Common myeloid progenitor, CD34-positive (primary cell): ENCODE measurements around the gene ATP8B4.

Experiments
- CTCF ChIA-PET: fragments of 350-600 bp; sonication (Branson Sonifier 250); formaldehyde crosslinking; loops from one replicate; lab custom pipeline; 2021; ENCODE audit warnings: antibody characterized with exemption; lab: Charles Lee
- POLR2A ChIA-PET: fragments of 350-600 bp; sonication (Branson Sonifier 250); formaldehyde crosslinking; loops from one replicate; lab custom pipeline; 2021; ENCODE audit warnings: antibody characterized with exemption; lab: Charles Lee
- DNase-seq, 3 donors: peaks; one replicate each; pipeline versions ENCODE4 v3.0.0 to v3.0.0-alpha.2; 2013
- H3K27ac ChIP-seq, 2 experiments: 1 replicate in 1 of 2; 2 replicates in 1 of 2; pipeline ENCODE4 v1.7.0; 2013; ENCODE audit warnings: inconsistent platforms in 2 of 2, low read length in 2 of 2, mild to moderate bottlenecking in 2 of 2, low read depth in 1 of 2, moderate library complexity in 1 of 2; ENCODE audit not compliant: severe bottlenecking in 2 of 2, insufficient read depth in 1 of 2, poor library complexity in 1 of 2
- H3K27me3 ChIP-seq, 5 experiments: replicated peaks in 2 of 5; 1 replicate in 3 of 5; 2 replicates in 2 of 5; pipeline versions ENCODE4 v1.6.1 to v1.7.0; 2013; ENCODE audit warnings: low read length in 4 of 5, mild to moderate bottlenecking in 2 of 5, moderate library complexity in 2 of 5, inconsistent platforms in 1 of 5; ENCODE audit not compliant: insufficient read depth in 5 of 5, control insufficient read depth in 4 of 5
- H3K36me3 ChIP-seq, 4 experiments: 1 replicate in 2 of 4; 2 replicates in 2 of 4; pipeline versions ENCODE4 v1.6.1 to v1.7.0; 2013; ENCODE audit warnings: low read length in 3 of 4, control low read depth in 1 of 4, mild to moderate bottlenecking in 1 of 4; ENCODE audit not compliant: control insufficient read depth in 4 of 4, insufficient read depth in 4 of 4
- H3K4me1 ChIP-seq, 4 experiments: 1 replicate in 3 of 4; 2 replicates in 1 of 4; pipeline versions ENCODE4 v1.6.1 to v1.7.1; 2013; ENCODE audit warnings: low read length in 3 of 4, mild to moderate bottlenecking in 3 of 4, control low read depth in 1 of 4, inconsistent platforms in 1 of 4, moderate library complexity in 1 of 4; ENCODE audit not compliant: control insufficient read depth in 4 of 4, insufficient read depth in 4 of 4; ENCODE audit errors: control extremely low read depth in 1 of 4
- H3K4me3 ChIP-seq, 7 experiments: 1 replicate in 4 of 7; 2 replicates in 3 of 7; pipeline versions ENCODE4 v1.5.1 to v1.7.0; 2013; ENCODE audit warnings: mild to moderate bottlenecking in 7 of 7, low read length in 6 of 7, moderate library complexity in 6 of 7, inconsistent platforms in 2 of 7, low read depth in 2 of 7, control low read depth in 1 of 7; ENCODE audit not compliant: insufficient read depth in 4 of 7, control insufficient read depth in 1 of 7; ENCODE audit errors: extremely low read depth in 1 of 7
- H3K9me3 ChIP-seq, 5 experiments: 1 replicate in 4 of 5; 2 replicates in 1 of 5; pipeline versions ENCODE4 v1.6.1 to v1.7.1; 2013; ENCODE audit warnings: low read length in 4 of 5, mild to moderate bottlenecking in 2 of 5, inconsistent platforms in 1 of 5, low read depth in 1 of 5, moderate library complexity in 1 of 5; ENCODE audit not compliant: control insufficient read depth in 4 of 5, insufficient read depth in 2 of 5; ENCODE audit errors: control extremely low read depth in 1 of 5
- WGBS: methylation state at CpG from one replicate; pipeline ENCODE4 v1.1.5; 2013; ENCODE audit not compliant: insufficient coverage; 5-methylcytosine and 5-hydroxymethylcytosine counted together

The ATP8B4 gene

GRCh38 chr15:49815526-49815925 is 303.5 kb downstream of the ATP8B4 start:
- DNase-seq: no peak
- Histone ChIP-seq H3K9me3 (peaks cover 0 to 10% (median 3%) of the 10 kb centered on the region in 5 experiments), H3K36me3 (peaks cover 0 to 2% (median 0%) of the 10 kb centered on the region in 4 experiments), H3K4me3 (no peak overlapping the region), H3K4me1 (peaks cover 9 to 31% (median 18%) of the 10 kb centered on the region in 4 experiments), H3K27me3 (no peaks in the 10 kb centered on the region), H3K27ac (no peak overlapping the region)
- no CpG with 5 or more reads among the region's 1 CpG for WGBS
- CTCF ChIA-PET: no interaction called here
- POLR2A ChIA-PET: no interaction called here

GRCh38 chr15:49814709-49815108 is 304.3 kb downstream of the ATP8B4 start:
- peak in 2 of 3 donors; percentile 54 to 57 for DNase-seq
- Histone ChIP-seq H3K4me3 (no peak overlapping the region), H3K9me3 (peaks cover 0 to 10% (median 3%) of the 10 kb centered on the region in 5 experiments), H3K27me3 (no peaks in the 10 kb centered on the region), H3K36me3 (peaks cover 0 to 2% (median 0%) of the 10 kb centered on the region in 4 experiments), H3K4me1 (peaks cover 9 to 31% (median 18%) of the 10 kb centered on the region in 4 experiments), H3K27ac (no peak overlapping the region)
- ChIA-PET CTCF (no interaction called here), POLR2A (no interaction called here)
- WGBS: no CpG with 5 or more reads among the region's 1 CpG

- no peak overlapping the region for H3K27ac ChIP-seq
- POLR2A ChIA-PET: no interaction called here
These were observed 305.4 kb downstream of the ATP8B4 start for GRCh38 chr15:49813625-49814024.

GRCh38 chr15:49810720-49811119 is 308.3 kb downstream of the ATP8B4 start:
- no peak for DNase-seq
- H3K27me3 ChIP-seq: no peaks in the 10 kb centered on the region
- no peak overlapping the region for H3K4me3 ChIP-seq
- H3K36me3 ChIP-seq: no peaks in the 10 kb centered on the region
- no peak overlapping the region for H3K27ac ChIP-seq
- H3K9me3 ChIP-seq: peaks cover 0 to 6% (median 1%) of the 10 kb centered on the region in 5 experiments
- POLR2A ChIA-PET: no interaction called here
- CTCF ChIA-PET: no interaction called here
- peaks cover 6 to 18% (median 12%) of the 10 kb centered on the region in 4 experiments for H3K4me1 ChIP-seq

More at GRCh38 chr15:49813625-49814024, 305.4 kb downstream of the ATP8B4 start:
- Histone ChIP-seq H3K4me1 (peaks cover 9 to 31% (median 18%) of the 10 kb centered on the region in 4 experiments), H3K36me3 (peaks cover 0 to under 1% (median 0%) of the 10 kb centered on the region in 4 experiments), H3K9me3 (peaks cover 0 to 2% (median 0%) of the 10 kb centered on the region in 5 experiments), H3K4me3 (no peak overlapping the region), H3K27me3 (no peaks in the 10 kb centered on the region)
- CTCF ChIA-PET: no interaction called here
- no peak for DNase-seq

- Histone ChIP-seq H3K36me3 (no peaks in the 10 kb centered on the region), H3K4me3 (no peak overlapping the region), H3K27me3 (no peaks in the 10 kb centered on the region), H3K9me3 (peaks cover 0 to 9% (median 1%) of the 10 kb centered on the region in 5 experiments), H3K4me1 (peaks cover 0 to 12% (median 5%) of the 10 kb centered on the region in 4 experiments), H3K27ac (no peak overlapping the region)
- ChIA-PET POLR2A (no interaction called here), CTCF (no interaction called here)
- DNase-seq: no peak
- 100% methylated on average over 1 of the region's 2 CpGs for WGBS
These were observed 309.0 kb downstream of the ATP8B4 start for GRCh38 chr15:49809894-49810609.

- WGBS: no CpG with 5 or more reads among the region's 1 CpG
- no peak overlapping the region for H3K27ac ChIP-seq
- peaks cover 0 to 10% (median 2%) of the 10 kb centered on the region in 5 experiments for H3K9me3 ChIP-seq
- no peaks in the 10 kb centered on the region for H3K4me1 ChIP-seq
- POLR2A ChIA-PET: no interaction called here
- DNase-seq: no peak
- H3K27me3 ChIP-seq: no peaks in the 10 kb centered on the region
- H3K4me3 ChIP-seq: no peak overlapping the region
- CTCF ChIA-PET: no interaction called here
- H3K36me3 ChIP-seq: no peaks in the 10 kb centered on the region
These were observed 310.7 kb downstream of the ATP8B4 start for GRCh38 chr15:49808341-49808740.
